Measurements from ENCODE around the gene EMX1. TPM values are rescaled to one million over a fixed set of nuclear protein-coding genes. Genes with fewer than 3 reads are reported as not detected.

Gene EMX1
- total and polyA plus RNA-seq, 2 donors (not counting 1 experiment from before 2014, with no cell fraction given): not detected

DNA sequence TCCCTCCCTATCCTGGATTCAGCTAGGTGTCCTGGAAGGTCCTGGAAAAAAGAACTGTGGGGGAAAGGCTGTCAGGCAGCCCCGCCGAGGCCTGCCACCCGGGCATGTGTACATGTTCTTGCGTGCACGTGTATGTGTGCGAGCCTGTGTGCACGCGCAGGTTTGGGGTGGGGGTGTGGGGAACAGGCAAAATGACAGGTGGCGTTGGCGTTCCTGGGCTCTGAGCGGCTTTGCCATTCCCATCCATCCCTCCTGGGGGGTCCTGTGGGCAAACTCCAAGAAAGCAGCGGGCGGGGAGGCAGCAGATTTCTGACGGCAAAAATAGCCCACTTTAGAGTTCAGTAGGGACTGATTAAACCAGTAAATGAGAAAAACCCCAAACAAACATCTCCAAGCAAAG is 35.6 kb downstream of the EMX1 start:
- TF ChIP-seq, protein P1, sequence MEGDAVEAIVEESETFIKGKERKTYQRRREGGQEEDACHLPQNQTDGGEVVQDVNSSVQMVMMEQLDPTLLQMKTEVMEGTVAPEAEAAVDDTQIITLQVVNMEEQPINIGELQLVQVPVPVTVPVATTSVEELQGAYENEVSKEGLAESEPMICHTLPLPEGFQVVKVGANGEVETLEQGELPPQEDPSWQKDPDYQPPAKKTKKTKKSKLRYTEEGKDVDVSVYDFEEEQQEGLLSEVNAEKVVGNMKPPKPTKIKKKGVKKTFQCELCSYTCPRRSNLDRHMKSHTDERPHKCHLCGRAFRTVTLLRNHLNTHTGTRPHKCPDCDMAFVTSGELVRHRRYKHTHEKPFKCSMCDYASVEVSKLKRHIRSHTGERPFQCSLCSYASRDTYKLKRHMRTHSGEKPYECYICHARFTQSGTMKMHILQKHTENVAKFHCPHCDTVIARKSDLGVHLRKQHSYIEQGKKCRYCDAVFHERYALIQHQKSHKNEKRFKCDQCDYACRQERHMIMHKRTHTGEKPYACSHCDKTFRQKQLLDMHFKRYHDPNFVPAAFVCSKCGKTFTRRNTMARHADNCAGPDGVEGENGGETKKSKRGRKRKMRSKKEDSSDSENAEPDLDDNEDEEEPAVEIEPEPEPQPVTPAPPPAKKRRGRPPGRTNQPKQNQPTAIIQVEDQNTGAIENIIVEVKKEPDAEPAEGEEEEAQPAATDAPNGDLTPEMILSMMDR (conservative IDR thresholded peaks at IDR 0.05 in 1 of 2, IDR thresholded peaks at IDR 0.05 in 1 of 2; ENCODE audit: low read depth in 1 of 2, low read length in 2 of 2): no peak
- TF ChIP-seq EZH2 (IDR thresholded peaks at IDR 0.05; ENCODE audit: low read length, missing control alignments): no peak
- DNase-seq (ENCODE audit: low read depth in 2 of 2): no peak
- Histone ChIP-seq H3K79me2 (ENCODE audit: control insufficient read depth, insufficient read depth, low read length) (no peaks in the 10 kb centered on the region), H3K27me3 (ENCODE audit: control insufficient read depth, insufficient read depth, low read length) (no peaks in the 10 kb centered on the region), H3K27ac (ENCODE audit: insufficient read depth, low read length) (no peak overlapping the region), H3K9me3 (ENCODE audit: control insufficient read depth, insufficient read depth, low read depth, low read length) (no peaks in the 10 kb centered on the region), H2AFZ (ENCODE audit: low read length) (no peak overlapping the region), H3K4me2 (ENCODE audit: extremely low read depth, insufficient read depth, low read length) (no peak overlapping the region), H3K4me3 (replicated peaks in 1 of 4; ENCODE audit: control extremely low read depth in 1 of 4, insufficient read depth in 1 of 4, low read depth in 3 of 4, low read length in 4 of 4) (no peak overlapping the region), H3K4me1 (ENCODE audit: control insufficient read depth, extremely low read depth, insufficient read depth, low read length) (no peaks in the 10 kb centered on the region), H4K20me1 (ENCODE audit: control insufficient read depth, extremely low read depth, insufficient read depth, low read length) (no peaks in the 10 kb centered on the region), H3K9ac (ENCODE audit: insufficient read depth, low read length) (no peak overlapping the region), H3K36me3 (ENCODE audit: control insufficient read depth, insufficient read depth, low read length) (no peaks in the 10 kb centered on the region)

DNA sequence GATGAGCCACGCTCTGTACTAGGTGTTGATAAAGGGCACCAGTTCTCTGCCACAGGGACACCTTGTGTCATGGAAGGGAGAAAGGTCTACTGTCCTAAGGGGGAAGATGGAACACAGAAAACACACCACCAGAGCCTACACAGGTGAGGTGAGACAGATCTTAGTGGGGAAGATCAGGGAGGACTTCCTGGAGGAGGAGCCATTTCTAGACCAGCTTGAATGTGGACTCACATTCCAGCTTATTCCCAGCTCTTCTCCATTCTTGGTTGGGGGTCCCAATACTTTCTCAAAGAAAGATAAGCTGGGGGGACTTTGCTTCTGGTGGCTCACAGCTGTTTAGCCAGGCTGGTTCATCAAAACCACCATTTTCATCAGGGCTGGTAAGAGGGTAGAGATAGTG is 36.2 kb downstream of the EMX1 start:
- TF ChIP-seq, protein P1 (conservative IDR thresholded peaks at IDR 0.05 in 1 of 2, IDR thresholded peaks at IDR 0.05 in 1 of 2; ENCODE audit: low read depth in 1 of 2, low read length in 2 of 2): no peak
- TF ChIP-seq EZH2 (IDR thresholded peaks at IDR 0.05; ENCODE audit: low read length, missing control alignments): no peak
- no peaks in the 10 kb centered on the region for H3K27me3 ChIP-seq (ENCODE audit: control insufficient read depth, insufficient read depth, low read length)
- no peak overlapping the region for H3K4me2 ChIP-seq (ENCODE audit: extremely low read depth, insufficient read depth, low read length)
- no peak overlapping the region for H2AFZ ChIP-seq (ENCODE audit: low read length)
- no peak overlapping the region for H3K4me3 ChIP-seq (replicated peaks in 1 of 4; ENCODE audit: control extremely low read depth in 1 of 4, insufficient read depth in 1 of 4, low read depth in 3 of 4, low read length in 4 of 4)
- no peaks in the 10 kb centered on the region for H4K20me1 ChIP-seq (ENCODE audit: control insufficient read depth, extremely low read depth, insufficient read depth, low read length)
- no peak overlapping the region for H3K27ac ChIP-seq (ENCODE audit: insufficient read depth, low read length)
- H3K36me3 ChIP-seq (ENCODE audit: control insufficient read depth, insufficient read depth, low read length): no peaks in the 10 kb centered on the region
- H3K79me2 ChIP-seq (ENCODE audit: control insufficient read depth, insufficient read depth, low read length): no peaks in the 10 kb centered on the region
- DNase-seq (ENCODE audit: low read depth in 2 of 2): no peak
- H3K9me3 ChIP-seq (ENCODE audit: control insufficient read depth, insufficient read depth, low read depth, low read length): no peaks in the 10 kb centered on the region
- H3K9ac ChIP-seq (ENCODE audit: insufficient read depth, low read length): no peak overlapping the region
- H3K4me1 ChIP-seq (ENCODE audit: control insufficient read depth, extremely low read depth, insufficient read depth, low read length): no peaks in the 10 kb centered on the region

DNA sequence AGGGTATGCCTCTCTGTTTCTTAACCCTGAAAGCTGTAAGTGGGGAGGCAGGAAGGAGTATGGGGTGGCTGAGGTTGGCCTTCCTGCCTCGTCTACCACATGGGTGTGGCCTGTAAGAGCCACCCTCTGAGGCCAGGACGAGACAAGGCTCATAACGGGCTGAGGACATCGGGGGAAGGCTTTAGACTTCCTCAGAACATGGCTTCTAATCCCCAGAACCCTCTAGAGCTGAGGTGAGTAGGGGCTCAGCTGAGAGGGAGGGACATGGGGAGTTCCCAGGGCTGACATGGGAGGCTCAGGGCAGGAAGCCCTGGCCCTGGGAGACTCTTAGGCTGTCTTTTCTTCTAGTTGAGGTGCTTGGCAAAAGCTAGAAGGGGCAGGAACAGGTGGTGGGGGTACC is 36.7 kb downstream of the EMX1 start:
- no peak overlapping the region for H3K4me3 ChIP-seq (replicated peaks in 1 of 4; ENCODE audit: control extremely low read depth in 1 of 4, insufficient read depth in 1 of 4, low read depth in 3 of 4, low read length in 4 of 4)
- H3K27me3 ChIP-seq (ENCODE audit: control insufficient read depth, insufficient read depth, low read length): no peaks in the 10 kb centered on the region
- H3K79me2 ChIP-seq (ENCODE audit: control insufficient read depth, insufficient read depth, low read length): no peaks in the 10 kb centered on the region
- no peak overlapping the region for H3K4me2 ChIP-seq (ENCODE audit: extremely low read depth, insufficient read depth, low read length)
- H3K36me3 ChIP-seq (ENCODE audit: control insufficient read depth, insufficient read depth, low read length): no peaks in the 10 kb centered on the region
- H3K4me1 ChIP-seq (ENCODE audit: control insufficient read depth, extremely low read depth, insufficient read depth, low read length): no peaks in the 10 kb centered on the region
- no peak overlapping the region for H3K9ac ChIP-seq (ENCODE audit: insufficient read depth, low read length)
- H4K20me1 ChIP-seq (ENCODE audit: control insufficient read depth, extremely low read depth, insufficient read depth, low read length): no peaks in the 10 kb centered on the region
- H3K9me3 ChIP-seq (ENCODE audit: control insufficient read depth, insufficient read depth, low read depth, low read length): no peaks in the 10 kb centered on the region
- H3K27ac ChIP-seq (ENCODE audit: insufficient read depth, low read length): no peak overlapping the region
- no peak for DNase-seq (ENCODE audit: low read depth in 2 of 2)
- H2AFZ ChIP-seq (ENCODE audit: low read length): no peak overlapping the region
- no peak for TF ChIP-seq EZH2 (IDR thresholded peaks at IDR 0.05; ENCODE audit: low read length, missing control alignments)
- TF ChIP-seq, protein P1 (conservative IDR thresholded peaks at IDR 0.05 in 1 of 2, IDR thresholded peaks at IDR 0.05 in 1 of 2; ENCODE audit: low read depth in 1 of 2, low read length in 2 of 2): no peak
